GM12878 (cell line): ENCODE measurements around the gene SYNGR4. TPM values are rescaled to one million over a fixed set of nuclear protein-coding genes. Genes with fewer than 3 reads are reported as not detected.

ENCODE experiments used
- IKZF1 ChIP-seq: fragments of 450-650 bp; conservative IDR thresholded peaks from 2 replicates; pipeline ENCODE4 v1.6.1; 2017; ENCODE audit warnings: antibody characterized with exemption, mild to moderate bottlenecking
- MYB ChIP-seq: fragments of 150-350 bp; IDR thresholded peaks from 2 replicates; pipeline ENCODE4 v1.6.1; 2014; ENCODE audit warnings: mild to moderate bottlenecking, low read depth, low read length, borderline replicate concordance
- NFYA ChIP-seq: IDR thresholded peaks from 2 replicates; pipeline ENCODE4 v1.6.1; 2011; ENCODE audit warnings: low read depth, mild to moderate bottlenecking, low read length, improper control_type of control experiment, borderline replicate concordance
- PBX3 ChIP-seq: IDR thresholded peaks from 2 replicates; pipeline ENCODE4 v1.6.1; 2011; ENCODE audit warnings: mild to moderate bottlenecking, low read depth, low read length, moderate library complexity; ENCODE audit not compliant: insufficient replicate concordance
- ZBTB40 ChIP-seq: fragments of 450-650 bp; IDR thresholded peaks from 2 replicates; pipeline ENCODE4 v1.6.1; 2016; ENCODE audit warnings: mild to moderate bottlenecking, moderate library complexity, borderline replicate concordance
- ZNF384 ChIP-seq: IDR thresholded peaks from 2 replicates; pipeline ENCODE4 v1.6.1; 2012; ENCODE audit warnings: low read depth, mild to moderate bottlenecking, low read length, improper control_type of control experiment, borderline replicate concordance
- polyA plus RNA-seq, 11 experiments: library from polyadenylated mRNA; depleted of rRNA in 4 of 11; unstranded in 6 of 11; stranded (reverse) in 5 of 11; fragments of >200 nt; fragmentation: Nextera tagmentation in 4 of 11; fragmentation: Illumina TruSeq in 1 of 11; extraction: Ambion mirVana in 4 of 11; extraction: Trizol in 1 of 11; gene quantifications; 1 replicate in 1 of 11; 2 replicates in 10 of 11; pipeline versions ENCODE4 v1.2.1 to v1.2.3, GENCODE V29; 2011 to 2016; ENCODE audit warnings: inconsistent platforms in 2 of 11, missing spikeins in 2 of 11, low read depth in 1 of 11
- total RNA-seq, 4 experiments: library from RNA; depleted of rRNA in 3 of 4; stranded (reverse); fragments of >200 nt in 3 of 4; fragmentation: Illumina TruSeq in 1 of 4; extraction: Trizol in 1 of 4; gene quantifications; 2 replicates each; pipeline versions ENCODE4 v1.2.1 to v1.2.3, GENCODE V29; 2013 to 2021
- TF ChIP-seq, protein P1 (sequence below): fragments of 450-650 bp; IDR thresholded peaks from 2 replicates; pipeline ENCODE4 v1.6.1; 2017; ENCODE audit warnings: antibody characterized with exemption, mild to moderate bottlenecking, moderate library complexity
- TF ChIP-seq, protein P2 (sequence below): fragments of 450-650 bp; conservative IDR thresholded peaks from 2 replicates; pipeline ENCODE4 v1.6.1; 2017; ENCODE audit warnings: mild to moderate bottlenecking, moderate library complexity

Gene SYNGR4
- total and polyA plus RNA-seq, 10 of the 15 experiments (the other 5 are each of a cell fraction or from before 2014, with no cell fraction given), result 0.08 to 0.72 (median 0.17) TPM; not detected in 6

- TF ChIP-seq, protein P1, sequence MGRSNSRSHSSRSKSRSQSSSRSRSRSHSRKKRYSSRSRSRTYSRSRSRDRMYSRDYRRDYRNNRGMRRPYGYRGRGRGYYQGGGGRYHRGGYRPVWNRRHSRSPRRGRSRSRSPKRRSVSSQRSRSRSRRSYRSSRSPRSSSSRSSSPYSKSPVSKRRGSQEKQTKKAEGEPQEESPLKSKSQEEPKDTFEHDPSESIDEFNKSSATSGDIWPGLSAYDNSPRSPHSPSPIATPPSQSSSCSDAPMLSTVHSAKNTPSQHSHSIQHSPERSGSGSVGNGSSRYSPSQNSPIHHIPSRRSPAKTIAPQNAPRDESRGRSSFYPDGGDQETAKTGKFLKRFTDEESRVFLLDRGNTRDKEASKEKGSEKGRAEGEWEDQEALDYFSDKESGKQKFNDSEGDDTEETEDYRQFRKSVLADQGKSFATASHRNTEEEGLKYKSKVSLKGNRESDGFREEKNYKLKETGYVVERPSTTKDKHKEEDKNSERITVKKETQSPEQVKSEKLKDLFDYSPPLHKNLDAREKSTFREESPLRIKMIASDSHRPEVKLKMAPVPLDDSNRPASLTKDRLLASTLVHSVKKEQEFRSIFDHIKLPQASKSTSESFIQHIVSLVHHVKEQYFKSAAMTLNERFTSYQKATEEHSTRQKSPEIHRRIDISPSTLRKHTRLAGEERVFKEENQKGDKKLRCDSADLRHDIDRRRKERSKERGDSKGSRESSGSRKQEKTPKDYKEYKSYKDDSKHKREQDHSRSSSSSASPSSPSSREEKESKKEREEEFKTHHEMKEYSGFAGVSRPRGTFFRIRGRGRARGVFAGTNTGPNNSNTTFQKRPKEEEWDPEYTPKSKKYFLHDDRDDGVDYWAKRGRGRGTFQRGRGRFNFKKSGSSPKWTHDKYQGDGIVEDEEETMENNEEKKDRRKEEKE, result no peak
- no peak for TF ChIP-seq NFYA
- TF ChIP-seq MYB, result no peak
- TF ChIP-seq ZNF384, result no peak
- peak; percentile 42; the same call in 1 of the 2 replicates for TF ChIP-seq ZBTB40
- TF ChIP-seq PBX3, result no peak
- TF ChIP-seq, protein P2, sequence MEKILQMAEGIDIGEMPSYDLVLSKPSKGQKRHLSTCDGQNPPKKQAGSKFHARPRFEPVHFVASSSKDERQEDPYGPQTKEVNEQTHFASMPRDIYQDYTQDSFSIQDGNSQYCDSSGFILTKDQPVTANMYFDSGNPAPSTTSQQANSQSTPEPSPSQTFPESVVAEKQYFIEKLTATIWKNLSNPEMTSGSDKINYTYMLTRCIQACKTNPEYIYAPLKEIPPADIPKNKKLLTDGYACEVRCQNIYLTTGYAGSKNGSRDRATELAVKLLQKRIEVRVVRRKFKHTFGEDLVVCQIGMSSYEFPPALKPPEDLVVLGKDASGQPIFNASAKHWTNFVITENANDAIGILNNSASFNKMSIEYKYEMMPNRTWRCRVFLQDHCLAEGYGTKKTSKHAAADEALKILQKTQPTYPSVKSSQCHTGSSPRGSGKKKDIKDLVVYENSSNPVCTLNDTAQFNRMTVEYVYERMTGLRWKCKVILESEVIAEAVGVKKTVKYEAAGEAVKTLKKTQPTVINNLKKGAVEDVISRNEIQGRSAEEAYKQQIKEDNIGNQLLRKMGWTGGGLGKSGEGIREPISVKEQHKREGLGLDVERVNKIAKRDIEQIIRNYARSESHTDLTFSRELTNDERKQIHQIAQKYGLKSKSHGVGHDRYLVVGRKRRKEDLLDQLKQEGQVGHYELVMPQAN, result no peak
- TF ChIP-seq IKZF1, result peak; percentile 94
- TF ChIP-seq, all 136 proteins: peak for 21
Measured at GRCh38 chr19:48403606-48404005, 39.4 kb downstream of the SYNGR4 start (continued).
